Measurements from ENCODE around the gene BCAR1.

The BCAR1 gene

GRCh38 chr16:75230471-75231110, 20.8 kb downstream of the BCAR1 start:
- TF ChIP-seq GATA2 (IDR thresholded peaks at IDR 0.05; ENCODE audit: low read depth, low read length) = no peak
- TF ChIP-seq GATA3 (IDR thresholded peaks at IDR 0.05; ENCODE audit: low read depth, low read length) = no peak

GRCh38 chr16:75229172-75230031, 22.0 kb downstream of the BCAR1 start:
- TF ChIP-seq GATA2 (IDR thresholded peaks at IDR 0.05; ENCODE audit: low read depth, low read length) (no peak), GATA3 (IDR thresholded peaks at IDR 0.05; ENCODE audit: low read depth, low read length) (no peak)

DNA sequence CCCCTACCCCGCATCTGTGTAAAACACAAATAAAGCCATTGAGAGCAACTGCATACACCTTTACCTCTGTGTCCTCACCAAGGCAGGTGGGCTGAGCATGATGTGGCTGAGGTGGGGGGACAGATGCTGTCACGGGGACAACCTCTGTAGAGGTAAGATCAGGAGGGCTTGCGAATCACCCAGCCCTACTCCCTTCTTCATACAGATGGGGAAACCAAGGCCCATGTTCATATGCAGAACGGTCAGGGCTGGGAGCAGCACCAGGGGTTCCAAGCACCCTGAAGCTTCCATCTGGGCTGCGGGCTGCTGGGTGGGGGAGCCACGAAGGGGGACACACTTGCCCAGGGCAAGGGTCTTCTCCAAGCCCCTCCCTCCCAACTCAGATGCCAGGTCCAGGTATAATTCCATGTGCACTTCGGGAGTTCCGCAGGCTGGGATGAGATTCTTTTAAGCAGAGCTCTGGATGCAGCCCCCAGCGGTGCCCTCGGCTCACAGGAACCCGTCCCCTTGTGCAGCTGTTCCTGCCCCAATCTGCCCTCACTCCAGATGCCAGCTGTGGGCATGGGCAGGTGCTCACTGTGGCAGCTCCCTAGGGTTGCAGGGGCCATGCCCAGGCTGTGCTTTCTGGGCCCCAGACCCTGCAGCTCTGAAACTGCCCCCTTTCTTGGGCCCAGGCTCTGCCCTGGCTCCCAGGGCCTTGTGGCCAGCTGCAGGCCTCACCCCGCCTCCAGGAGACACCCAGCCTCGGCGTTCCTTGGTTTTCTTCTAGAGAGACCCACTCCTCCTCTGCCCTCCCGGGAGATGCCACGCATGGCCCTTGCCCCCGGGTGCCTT, 23.1 kb downstream of the BCAR1 start:
- no peak for TF ChIP-seq GATA3 (IDR thresholded peaks at IDR 0.05; ENCODE audit: low read depth, low read length)
- TF ChIP-seq GATA2 (IDR thresholded peaks at IDR 0.05; ENCODE audit: low read depth, low read length) = no peak

DNA sequence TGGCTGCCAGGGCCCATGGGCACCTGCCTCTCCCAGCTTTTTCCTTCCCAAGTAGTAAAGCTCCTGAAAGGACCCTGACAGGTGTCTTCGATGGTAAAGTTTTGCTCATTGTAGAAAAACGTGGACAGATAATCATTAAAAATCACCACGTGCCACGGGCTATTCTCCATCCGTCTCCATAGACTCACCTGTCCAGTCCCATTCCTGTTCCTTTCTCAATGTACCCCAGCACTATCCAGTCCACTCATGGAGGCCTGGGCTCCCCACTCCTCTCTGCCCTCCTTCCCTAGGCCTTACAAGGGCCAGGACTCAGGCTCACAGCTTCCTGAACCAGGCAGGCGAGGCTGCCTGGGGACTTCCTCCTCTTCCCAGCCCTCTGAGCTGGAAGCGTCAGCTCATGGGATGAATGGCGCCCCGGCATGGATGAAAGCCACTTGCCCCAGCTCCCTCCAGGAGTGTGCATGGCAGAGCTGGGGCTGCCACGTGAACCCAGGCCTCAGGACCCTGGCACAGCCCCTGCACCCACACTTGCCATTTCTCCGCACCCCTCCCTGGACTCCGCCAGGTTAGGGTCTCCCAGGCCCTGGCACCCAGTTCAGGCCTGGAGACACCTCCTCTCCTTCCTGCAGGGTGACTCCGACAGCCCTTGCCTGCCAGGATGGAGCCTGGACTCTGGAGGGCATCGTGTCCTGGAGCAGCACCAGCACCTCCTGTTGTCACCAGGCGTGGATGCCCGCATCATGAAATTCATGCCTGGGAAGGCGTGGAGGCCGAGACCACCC, 23.9 kb downstream of the BCAR1 start:
- no peak for TF ChIP-seq GATA3 (IDR thresholded peaks at IDR 0.05; ENCODE audit: low read depth, low read length)
- no peak for TF ChIP-seq GATA2 (IDR thresholded peaks at IDR 0.05; ENCODE audit: low read depth, low read length)

DNA sequence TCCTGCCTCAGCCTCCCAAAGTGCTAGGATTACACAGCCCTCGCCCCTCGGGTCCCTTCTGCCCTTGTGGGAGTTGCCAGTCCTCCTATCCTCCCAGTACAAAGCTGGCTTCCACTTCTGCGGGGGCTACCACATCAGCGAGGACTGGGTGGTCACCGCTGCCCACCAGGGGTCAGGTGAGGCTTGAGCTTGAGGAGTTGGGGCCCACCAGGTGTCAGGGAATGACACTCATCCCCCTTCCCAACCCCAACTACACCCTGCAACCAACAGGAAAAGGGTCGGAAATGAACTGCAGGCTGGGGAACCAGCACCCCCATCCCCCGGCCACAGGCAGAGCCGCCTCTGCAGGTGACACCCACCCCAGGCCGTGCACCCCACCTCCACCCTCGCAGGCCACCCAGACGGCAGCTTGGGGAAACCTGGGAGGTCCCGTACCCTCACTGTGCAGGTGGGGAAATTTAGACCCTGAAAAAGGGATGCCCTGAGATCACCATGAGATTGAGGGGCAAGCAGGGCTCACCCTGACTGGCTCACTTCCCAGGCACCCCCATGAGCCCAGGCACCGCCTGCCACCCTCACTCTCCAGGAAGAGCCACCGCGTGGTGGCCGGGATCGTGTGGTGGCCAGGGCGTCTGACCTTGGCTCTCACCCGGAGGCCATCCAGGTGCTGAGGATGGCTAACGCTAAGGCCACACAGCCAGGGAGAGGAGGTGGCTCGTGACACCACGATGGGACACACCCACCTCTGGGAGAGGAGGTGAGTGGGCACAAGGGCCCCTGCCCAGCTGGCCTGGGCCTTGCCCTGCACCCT, 24.7 kb downstream of the BCAR1 start:
- TF ChIP-seq GATA2 (IDR thresholded peaks at IDR 0.05; ENCODE audit: low read depth, low read length) = no peak
- no peak for TF ChIP-seq GATA3 (IDR thresholded peaks at IDR 0.05; ENCODE audit: low read depth, low read length)

GRCh38 chr16:75225678-75226515, 25.5 kb downstream of the BCAR1 start:
- TF ChIP-seq GATA3 (IDR thresholded peaks at IDR 0.05; ENCODE audit: low read depth, low read length) (no peak), GATA2 (IDR thresholded peaks at IDR 0.05; ENCODE audit: low read depth, low read length) (no peak)

DNA sequence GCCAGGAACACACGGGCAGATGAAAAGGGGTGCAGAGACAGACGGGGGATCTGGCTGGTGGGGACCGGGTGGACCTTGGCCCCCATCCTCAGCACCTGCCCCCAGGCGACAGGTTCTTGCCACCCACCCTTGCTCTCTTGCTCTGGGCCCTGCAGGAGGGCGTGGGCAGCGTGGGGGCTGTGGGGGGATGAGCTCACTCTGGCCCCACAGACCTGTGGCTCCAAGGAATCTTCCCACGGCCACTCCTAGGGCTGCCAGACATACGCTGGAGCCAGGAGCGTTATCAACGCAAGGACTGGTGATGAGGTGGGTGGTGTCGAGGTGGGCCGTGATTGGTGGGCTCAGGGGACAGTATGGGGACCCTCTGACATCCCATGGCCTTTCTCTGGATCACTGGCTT, 26.3 kb downstream of the BCAR1 start:
- TF ChIP-seq GATA3 (IDR thresholded peaks at IDR 0.05; ENCODE audit: low read depth, low read length) (no peak), GATA2 (IDR thresholded peaks at IDR 0.05; ENCODE audit: low read depth, low read length) (no peak)

GRCh38 chr16:75224306-75225082, 26.9 kb downstream of the BCAR1 start:
- TF ChIP-seq GATA2 (IDR thresholded peaks at IDR 0.05; ENCODE audit: low read depth, low read length) (no peak), GATA3 (IDR thresholded peaks at IDR 0.05; ENCODE audit: low read depth, low read length) (no peak)

DNA sequence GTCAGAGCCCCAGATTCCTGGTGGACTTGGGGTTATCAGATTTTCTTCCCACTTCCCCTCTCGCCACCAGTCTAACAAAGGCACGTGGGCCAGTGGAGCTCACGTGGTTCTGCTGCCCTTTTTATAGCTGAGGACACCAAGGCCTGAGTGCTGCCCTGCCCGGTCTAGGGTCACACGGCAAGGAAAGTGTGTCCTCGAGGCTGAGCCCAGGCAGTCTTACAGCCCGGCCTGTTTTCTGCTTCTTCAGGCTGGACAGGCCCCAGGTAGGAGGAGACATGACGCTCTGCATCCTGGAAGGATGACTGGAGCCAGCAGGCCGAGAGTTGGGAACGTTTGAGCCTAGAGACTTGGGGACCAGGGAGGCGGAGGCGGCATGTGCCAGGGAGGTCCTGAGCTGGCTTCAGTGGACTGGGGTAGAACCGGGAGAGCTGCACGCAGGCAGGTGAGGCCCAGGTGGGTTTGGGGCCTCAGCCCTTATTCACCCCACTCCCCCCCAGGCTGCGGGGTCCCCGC, 29.1 kb downstream of the BCAR1 start:
- TF ChIP-seq GATA3 (IDR thresholded peaks at IDR 0.05; ENCODE audit: low read depth, low read length) = no peak
- no peak for TF ChIP-seq GATA2 (IDR thresholded peaks at IDR 0.05; ENCODE audit: low read depth, low read length)

GRCh38 chr16:75219838-75220237, 31.6 kb downstream of the BCAR1 start:
- TF ChIP-seq GATA3 (IDR thresholded peaks at IDR 0.05; ENCODE audit: low read depth, low read length) = no peak
- no peak for TF ChIP-seq GATA2 (IDR thresholded peaks at IDR 0.05; ENCODE audit: low read depth, low read length)

DNA sequence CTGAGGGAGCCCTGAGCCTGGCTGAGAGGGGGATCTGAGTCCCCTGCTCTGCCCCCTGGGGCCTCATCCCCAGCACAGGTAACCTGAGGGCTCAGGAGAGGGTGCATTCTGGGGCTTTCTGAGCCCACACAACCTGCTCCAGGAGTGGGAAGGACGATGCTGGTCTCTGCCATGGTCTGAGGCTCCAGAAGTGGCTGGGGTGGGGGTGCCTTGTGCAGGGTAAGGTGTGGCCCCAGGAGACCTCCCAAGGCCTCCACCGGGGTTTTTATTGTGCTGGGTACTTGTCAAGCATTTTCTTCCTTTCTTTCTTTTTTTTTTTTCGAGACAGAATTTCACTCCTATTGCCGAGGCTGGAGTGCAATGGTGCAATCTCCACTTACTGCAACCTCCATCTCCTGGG, 32.3 kb downstream of the BCAR1 start:
- TF ChIP-seq GATA2 (IDR thresholded peaks at IDR 0.05; ENCODE audit: low read depth, low read length) (no peak), GATA3 (IDR thresholded peaks at IDR 0.05; ENCODE audit: low read depth, low read length) (no peak)
